Measurements from ENCODE around the gene UNC5C. TPM values are rescaled to one million over a fixed set of nuclear protein-coding genes. Genes with fewer than 3 reads are reported as not detected.

UNC5C gene
- total and polyA plus RNA-seq, 10 of the 15 experiments (the other 5 are each of a cell fraction or from before 2014, with no cell fraction given), result 0.02 to 2.0 (median 0.15) TPM; not detected in 1

GRCh38 chr4:95232358-95233156, 316.2 kb downstream of the UNC5C start:
- H3K9me3 ChIP-seq (replicated peaks; ENCODE audit: control insufficient read depth, insufficient read depth, low read length), result no peaks in the 10 kb centered on the region
- FAIRE-seq (no peak), ATAC-seq (peak; percentile 87), DNase-seq (ENCODE audit: low read depth, low spot score) (no peak)
- intact Hi-C loops (cut with micrococcal nuclease; ENCODE audit: unreplicated experiment) (no loop called here), in situ Hi-C loops (cut with MboI) (no loop called here)
- no peaks in the 10 kb centered on the region for H3K27me3 ChIP-seq (replicated peaks in 1 of 2; ENCODE audit: control insufficient read depth in 2 of 2, insufficient read depth in 2 of 2, low read length in 1 of 2)
- H3K36me3 ChIP-seq (ENCODE audit: control insufficient read depth in 2 of 2, insufficient read depth in 2 of 2, low read length in 1 of 2), result no peaks in the 10 kb centered on the region
- H3K9ac ChIP-seq (ENCODE audit: control insufficient read depth, insufficient read depth, low read length), result no peak overlapping the region
- H3K4me1 ChIP-seq (ENCODE audit: control insufficient read depth, insufficient read depth, low read length), result no peaks in the 10 kb centered on the region
- no peaks in the 10 kb centered on the region for H4K20me1 ChIP-seq (ENCODE audit: control insufficient read depth, insufficient read depth)
- BruUV-seq (replicated peaks), result no TSS peak
- ChIA-PET SMC1A (ENCODE audit: uncharacterized antibody, unreplicated experiment) (no interaction called here), RAD21 (ENCODE audit: unreplicated experiment) (no interaction called here), CTCF (no interaction called here), POLR2A (no interaction called here)
- H2AFZ ChIP-seq (ENCODE audit: control insufficient read depth, low read depth, low read length), result no peak overlapping the region
- TF ChIP-seq ZBTB11 (CRISPR knock-in tag; IDR thresholded peaks at IDR 0.05) (no peak), SREBF1 (IDR thresholded peaks at IDR 0.05; ENCODE audit: low read length) (no peak), IKZF2 (IDR thresholded peaks at IDR 0.05) (peak in 1 of 2 experiments; percentile 13; a peak in 1 of 4 replicates), EP300 (IDR thresholded peaks at IDR 0.05; ENCODE audit: borderline replicate concordance in 1 of 2, control insufficient read depth in 1 of 2, low read depth in 2 of 2, low read length in 2 of 2) (0 out of 4 replicates have a peak, but pooled peaks of 1 of the 2 experiments have one; percentile 20), REST (IDR thresholded peaks at IDR 0.05; ENCODE audit: low read depth, low read length) (no peak), NRF1 (conservative IDR thresholded peaks at IDR 0.05; ENCODE audit: low read depth, low read length) (no peak), NR2F1 (conservative IDR thresholded peaks at IDR 0.05) (no peak), ZNF384 (IDR thresholded peaks at IDR 0.05; ENCODE audit: borderline replicate concordance, low read depth, low read length) (no peak), POLR2AphosphoS5 (IDR thresholded peaks at IDR 0.05; ENCODE audit: low read length) (no peak), IKZF1 (conservative IDR thresholded peaks at IDR 0.05) (0 out of 2 replicates have a peak, but pooled peaks have one; percentile 11)
- H3K27ac ChIP-seq (ENCODE audit: control insufficient read depth, insufficient read depth), result no peak overlapping the region
- no peaks in the 10 kb centered on the region for H3K79me2 ChIP-seq (ENCODE audit: control insufficient read depth, insufficient read depth, low read length)
- H3K4me2 ChIP-seq (ENCODE audit: control insufficient read depth, insufficient read depth), result no peak overlapping the region
- H3K4me3 ChIP-seq, result no peak overlapping the region
- WGBS (ENCODE audit: insufficient coverage, insufficient replicate concordance, low lambda C conversion rate, missing lambda C conversion rate), result 2% methylated on average over 7 of the region's 7 CpGs

Measured in GM12878 (cell line).